HG02642 (cell line): ENCODE data around the gene ATIC.
"Not testable (repeated sequence)": the region's sequence is repeated elsewhere in the genome, so short reads cannot be mapped to it uniquely, and the experiment has no call there.

Experiments used
- ATAC-seq: cut with Tn5 transposase; IDR thresholded peaks from one replicate; pipeline ENCODE4 v1.9.1; 2021; ENCODE audit warnings: mild to moderate bottlenecking; ENCODE audit not compliant: unreplicated experiment, poor library complexity

Gene ATIC

DNA sequence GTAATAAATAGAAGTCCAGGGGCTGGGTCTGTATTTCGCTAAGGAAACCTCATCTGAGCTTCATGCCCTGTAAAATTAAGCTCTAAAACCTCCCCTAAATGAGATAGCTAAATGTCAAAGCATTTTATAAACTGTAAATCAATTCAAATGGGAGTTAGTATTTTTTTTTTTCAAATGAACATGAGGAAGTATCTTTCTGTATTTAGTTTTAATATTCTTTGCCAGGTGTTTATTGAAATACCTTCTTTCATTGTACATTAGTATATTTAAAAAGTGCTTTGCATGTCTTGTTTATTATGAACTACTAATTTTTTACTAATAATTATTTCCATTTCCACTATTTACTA is 47.7 kb downstream of the ATIC start:
- no peak for ATAC-seq

DNA sequence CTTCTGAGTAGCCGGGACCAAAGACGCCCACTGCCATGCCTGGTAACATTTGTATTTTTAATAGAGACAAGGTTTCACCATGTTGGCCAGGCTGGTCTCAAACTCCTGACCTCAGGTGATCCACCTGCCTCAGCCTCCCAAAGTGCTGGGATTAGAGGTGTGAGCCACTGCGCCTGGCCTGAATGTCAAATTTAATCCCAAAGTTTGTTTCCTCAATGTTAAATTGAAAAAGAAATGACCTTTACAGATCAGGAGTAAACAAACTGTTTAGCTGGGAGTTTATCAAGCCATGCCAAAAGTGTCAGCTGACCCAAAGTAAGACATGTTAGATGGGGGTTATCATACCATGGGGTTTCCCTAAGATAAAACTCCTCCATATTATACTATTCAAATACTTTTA is 48.2 kb downstream of the ATIC start:
- ATAC-seq: not testable (repeated sequence)

DNA sequence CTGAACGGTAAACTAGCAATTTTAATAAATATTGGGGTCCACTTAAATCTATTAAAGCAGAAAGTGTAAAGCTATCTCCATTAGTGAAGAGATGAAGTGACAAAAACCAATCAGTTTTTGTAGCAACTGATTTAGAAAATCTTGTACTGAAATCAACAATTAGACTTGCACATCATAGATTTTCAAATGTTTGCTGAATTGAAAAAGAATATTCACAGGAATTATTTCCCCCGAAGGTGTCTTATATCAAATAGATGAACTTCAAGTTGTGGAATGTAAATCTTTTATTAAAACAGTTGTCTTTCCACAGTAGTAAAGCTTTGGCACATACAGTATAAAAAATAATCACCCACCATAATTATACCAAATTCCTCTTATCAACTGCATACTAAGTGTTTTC is 48.7 kb downstream of the ATIC start:
- no peak for ATAC-seq

DNA sequence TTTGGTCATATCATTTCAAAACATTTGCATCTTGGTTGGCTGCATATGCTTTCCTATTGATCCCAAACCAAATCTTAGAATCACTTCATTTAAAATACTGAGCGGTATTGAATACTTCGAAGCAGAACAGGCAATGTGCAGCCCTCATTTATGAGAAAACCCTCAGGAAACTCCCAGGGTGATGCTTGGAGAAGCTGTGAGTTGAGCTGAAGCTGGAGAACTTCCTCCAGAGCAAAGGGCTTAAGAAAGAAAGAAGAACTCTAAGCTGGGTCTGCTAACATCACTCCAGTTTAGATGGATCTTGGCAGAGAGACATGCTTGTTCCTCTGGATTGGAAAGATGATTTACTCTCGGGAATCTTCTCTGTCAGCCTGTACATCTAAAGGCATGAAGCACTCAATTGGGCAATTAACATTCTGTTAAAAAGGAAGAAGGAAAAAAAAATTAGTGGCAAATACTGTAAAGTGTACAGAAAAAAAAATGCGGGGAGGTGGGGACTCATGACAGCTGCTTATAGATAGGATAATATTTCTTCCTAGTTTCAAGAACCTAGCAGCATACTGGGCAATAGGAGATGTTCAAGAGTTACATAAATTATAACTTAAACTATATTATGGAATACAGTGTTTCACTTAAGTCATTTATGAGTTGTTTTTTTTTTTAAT is 49.5 kb downstream of the ATIC start:
- ATAC-seq: no peak

DNA sequence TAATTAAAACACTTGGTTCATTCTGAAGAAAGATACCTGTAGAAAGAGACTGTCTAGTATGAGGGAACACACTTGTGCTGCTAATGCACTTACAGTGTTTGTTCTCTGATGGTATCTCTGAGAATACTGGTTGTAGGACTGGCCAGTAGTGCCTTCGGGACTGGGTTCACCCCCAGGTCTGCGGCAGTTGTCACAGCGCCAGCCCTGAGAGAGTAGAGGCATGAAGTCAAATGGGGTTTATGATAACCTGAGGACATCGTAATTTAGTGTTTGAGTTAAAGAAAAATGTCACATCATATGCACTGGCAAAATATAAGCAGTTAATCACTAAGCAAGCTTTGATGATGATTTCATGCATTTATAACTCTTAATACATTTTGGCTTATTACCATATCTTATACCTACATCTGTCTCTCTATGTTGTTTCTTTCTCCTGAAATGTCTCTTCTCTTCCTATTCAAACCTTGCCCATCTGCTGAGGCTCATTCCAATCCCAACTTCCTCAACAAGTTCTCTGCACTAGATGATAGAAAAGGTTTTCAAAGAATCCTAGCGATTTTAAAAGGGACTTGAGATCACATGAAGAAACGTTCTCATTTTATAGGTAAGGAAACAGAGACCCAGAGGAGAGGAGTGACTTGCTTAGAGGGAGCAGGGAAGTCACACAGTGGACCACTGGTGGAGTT is 50.2 kb downstream of the ATIC start:
- no peak for ATAC-seq

DNA sequence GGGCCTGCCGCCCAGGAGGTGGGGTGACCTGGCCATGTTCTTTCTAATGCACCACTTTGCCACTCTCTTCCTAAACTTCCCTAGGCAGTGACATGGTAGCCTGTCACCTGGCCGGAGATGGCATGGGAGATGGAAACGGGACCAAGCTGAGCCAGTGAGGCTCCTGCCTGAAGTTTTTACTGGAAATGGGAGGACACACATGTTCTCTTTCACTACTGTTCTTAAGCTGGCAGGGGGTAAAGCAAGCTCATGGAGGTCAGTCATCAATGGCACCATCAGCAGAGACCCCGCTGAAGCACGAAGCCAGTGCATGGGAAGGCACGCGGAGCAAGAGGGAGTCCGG is 50.7 kb downstream of the ATIC start:
- ATAC-seq: no peak

DNA sequence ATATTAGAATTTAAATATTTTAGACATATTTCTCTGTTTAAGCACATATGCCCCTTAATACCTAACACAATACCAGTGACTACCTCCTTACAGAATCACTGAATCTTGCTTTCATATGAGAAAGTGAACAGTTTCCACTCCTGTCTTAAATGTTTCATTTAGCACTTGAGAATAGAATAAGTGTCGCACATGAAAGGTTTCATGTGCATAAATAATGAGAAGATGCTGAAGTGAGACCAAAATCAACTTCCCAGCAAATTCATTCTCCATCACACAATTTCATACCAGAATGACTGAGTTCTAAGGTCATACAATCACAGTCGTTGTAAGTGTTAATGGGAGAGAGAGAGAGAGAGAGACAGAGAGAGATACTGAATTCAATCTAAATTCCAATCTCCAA is 51.2 kb downstream of the ATIC start:
- no peak for ATAC-seq

DNA sequence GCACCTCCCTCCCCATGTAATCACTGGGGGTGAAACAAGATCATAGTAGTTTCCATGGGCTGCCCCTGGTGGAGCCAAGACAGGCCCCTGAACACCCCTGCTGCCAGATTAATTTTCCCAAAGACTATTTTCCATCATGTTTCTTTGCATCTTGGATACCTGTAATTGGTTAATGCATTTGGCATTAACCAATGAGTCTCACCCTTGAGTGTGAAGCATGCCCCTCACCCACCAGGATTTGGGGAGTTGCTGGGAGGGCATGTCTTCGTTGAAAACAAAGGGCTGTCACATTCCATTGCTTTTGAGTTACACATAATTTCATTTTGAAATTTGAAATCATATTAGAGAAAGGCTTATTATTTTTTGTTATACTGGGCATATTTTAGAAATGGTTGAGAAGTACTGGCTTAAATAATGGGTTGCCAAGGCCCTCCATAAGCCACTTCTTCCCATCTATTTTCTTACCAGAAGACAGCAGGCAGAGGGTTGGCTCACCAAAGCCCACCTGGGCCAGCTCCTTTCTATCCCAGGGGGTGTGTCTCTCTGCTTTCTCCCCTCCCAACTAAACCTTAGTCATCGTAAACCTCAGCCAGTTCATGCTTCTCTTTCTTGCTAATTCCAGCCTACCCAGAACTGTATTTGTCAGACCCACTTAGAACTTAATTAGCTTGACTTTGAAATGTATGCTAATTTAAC is 51.8 kb downstream of the ATIC start:
- no peak for ATAC-seq

DNA sequence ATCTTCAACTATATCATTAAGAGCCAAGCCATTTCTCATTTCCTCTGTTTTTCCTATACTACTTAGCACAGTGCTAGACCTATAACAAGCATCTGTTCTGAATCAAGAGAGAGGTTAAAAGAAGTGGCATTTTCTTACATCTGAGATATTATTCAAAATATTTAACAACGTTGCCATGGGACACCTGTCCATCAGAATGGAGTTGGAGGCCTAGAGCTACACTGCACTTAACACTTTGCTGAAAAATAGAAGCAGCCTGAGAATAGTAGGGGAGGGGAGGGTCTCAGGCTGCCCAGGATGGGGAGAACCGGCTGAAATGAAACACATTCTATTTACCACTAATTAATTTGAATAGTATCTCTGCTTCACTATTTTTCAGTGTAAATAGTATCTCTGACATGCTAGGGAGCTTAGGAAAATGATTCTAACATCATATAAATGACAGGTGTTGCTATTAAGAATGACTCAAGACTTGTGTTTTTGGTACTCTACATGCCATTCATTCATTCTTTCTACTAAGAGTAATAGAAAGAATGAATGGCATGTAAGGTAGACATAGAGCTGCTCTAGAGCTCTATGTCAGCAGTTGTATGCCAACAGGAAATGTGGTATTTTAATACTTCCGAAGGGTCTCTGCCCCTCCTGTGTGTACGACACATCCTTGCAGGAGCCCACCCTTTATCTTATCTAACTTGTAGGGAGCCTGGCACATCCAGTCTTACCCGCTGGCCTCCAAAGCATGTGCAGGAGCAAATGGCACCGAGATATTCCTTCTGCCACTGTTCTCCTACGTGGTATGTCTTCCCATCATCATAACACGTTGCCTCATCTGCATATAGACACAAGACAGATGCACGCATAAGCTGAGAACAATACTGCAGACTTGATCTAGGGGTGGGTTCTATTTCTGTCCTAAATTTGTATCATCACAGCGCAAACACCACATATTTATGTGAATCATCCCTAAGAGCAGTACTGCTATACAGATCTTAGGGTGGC is 52.6 kb downstream of the ATIC start:
- no peak for ATAC-seq

DNA sequence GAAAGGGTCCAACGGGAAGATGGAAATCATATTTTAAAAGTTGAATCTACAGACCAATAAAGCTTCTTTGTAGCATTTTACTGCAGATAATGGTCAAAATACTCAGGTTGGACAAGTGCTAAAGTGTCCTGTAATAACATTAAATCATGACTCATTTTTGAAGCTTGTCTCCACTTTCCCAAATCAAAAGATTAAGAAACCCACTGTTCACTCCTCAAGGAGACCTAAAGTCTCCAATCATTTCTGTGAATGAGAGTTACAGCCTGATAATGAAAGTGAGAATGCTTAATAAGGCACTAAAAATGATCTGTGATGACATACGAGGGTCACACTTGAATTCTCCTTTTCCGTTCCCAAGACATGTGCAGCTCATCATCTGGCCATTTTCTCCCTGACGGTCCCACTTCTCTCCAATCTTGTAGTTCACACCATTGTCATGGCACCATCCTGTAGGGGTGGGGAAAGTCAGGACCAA is 53.4 kb downstream of the ATIC start:
- ATAC-seq: no peak

DNA sequence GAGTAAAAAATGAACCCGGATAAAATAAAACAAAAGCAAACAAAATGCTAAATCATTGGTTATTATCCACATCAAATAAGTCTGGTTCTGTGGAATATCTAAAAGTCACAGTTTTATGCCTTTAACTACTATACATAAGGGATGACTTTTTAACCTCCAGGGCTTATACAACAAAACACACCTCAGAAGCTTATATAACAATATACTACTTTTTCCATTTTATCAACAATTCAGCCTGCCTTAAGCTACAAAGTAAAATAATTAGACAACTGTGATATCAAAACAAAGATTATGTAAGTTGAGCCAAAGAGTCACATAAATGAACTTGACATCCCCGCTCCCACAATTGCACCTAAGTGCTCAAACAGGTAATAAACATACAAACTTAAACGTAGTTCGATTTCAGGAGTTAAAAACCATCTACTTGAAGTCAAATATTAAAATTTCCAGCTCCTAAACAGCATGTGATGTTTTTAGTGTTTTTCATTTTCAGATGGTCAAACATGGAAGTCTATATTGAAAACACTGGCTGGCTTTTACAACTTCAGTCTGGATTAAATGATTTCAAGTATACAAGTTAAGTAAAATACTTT is 54.7 kb downstream of the ATIC start:
- ATAC-seq: no peak

DNA sequence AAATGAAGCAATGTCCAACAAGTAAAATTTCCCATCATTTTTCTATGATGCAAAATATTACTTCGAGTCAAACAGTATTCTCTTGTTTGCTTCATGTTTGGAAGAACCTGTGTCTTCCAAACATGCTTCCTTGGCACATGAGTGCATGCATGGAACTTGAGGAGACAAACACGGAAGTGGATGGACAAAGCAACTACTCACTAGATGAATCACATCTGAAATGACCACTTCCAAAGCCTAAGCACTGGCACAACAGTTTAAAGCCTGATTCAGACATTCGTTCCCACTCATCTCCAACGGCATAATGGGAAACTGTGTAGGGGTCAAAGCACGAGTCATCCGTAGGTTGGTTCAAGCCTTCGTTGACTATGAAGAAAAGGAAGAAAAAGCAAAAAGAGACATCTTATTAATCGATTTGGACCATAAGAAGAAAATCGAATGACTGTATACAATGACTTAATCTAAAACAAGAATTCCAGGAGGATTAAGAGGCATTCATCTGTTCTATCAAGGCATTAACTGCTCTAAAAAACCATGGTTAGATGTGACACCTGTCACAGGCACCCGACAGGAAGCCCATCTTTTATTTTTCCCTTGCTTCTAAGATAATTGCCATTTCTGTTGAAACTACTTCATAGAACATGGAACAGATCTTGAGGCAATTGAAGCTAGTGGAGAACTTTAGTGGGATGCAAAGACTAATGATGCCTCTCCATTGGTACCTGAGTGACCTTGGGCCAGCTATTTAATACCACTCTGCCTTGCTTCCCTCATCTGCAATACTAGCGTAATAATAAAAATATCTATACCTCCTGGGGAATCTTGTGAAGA is 56.0 kb downstream of the ATIC start:
- ATAC-seq: no peak

DNA sequence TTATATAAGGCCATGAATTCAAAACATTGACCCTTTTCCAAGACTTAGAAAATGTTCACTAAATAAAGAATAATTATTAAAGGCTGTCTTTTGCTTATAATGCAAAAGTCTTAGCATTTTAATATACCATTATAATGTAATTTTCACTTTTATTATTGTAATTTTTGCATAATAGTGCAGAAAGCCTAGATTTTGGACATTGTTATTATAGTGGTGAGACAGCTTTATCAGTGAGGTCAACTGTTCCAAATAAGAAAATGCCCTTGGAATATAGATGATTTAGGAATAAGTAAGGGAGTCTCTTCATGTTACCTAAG is 56.6 kb downstream of the ATIC start:
- ATAC-seq: no peak

DNA sequence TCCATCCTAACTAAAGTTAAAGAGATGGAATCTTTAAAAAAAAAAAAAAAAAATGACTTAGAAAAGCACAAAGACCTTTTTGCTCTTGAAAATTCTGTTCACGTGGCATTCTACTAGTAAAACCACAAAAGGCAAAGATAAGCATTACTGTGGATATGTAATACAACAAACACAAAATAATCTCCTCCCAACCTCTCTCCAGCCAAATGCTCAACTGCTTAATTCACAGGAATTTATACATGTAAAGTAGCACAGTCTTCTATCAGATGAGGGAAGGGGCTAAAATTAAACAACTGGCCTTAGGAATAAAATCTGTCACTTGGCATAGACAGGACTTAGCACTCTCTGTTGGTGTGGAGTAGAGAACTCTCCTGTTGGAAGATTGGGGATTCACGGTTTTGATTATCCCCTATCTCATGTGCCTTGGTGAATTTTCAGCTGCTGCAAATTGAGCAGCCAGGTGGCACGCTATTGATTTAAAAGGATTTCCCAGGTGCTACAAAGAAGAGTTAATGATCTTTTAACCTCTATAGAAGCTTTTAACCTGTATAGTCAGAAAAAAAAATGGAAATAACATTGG is 57.4 kb downstream of the ATIC start:
- no peak for ATAC-seq

DNA sequence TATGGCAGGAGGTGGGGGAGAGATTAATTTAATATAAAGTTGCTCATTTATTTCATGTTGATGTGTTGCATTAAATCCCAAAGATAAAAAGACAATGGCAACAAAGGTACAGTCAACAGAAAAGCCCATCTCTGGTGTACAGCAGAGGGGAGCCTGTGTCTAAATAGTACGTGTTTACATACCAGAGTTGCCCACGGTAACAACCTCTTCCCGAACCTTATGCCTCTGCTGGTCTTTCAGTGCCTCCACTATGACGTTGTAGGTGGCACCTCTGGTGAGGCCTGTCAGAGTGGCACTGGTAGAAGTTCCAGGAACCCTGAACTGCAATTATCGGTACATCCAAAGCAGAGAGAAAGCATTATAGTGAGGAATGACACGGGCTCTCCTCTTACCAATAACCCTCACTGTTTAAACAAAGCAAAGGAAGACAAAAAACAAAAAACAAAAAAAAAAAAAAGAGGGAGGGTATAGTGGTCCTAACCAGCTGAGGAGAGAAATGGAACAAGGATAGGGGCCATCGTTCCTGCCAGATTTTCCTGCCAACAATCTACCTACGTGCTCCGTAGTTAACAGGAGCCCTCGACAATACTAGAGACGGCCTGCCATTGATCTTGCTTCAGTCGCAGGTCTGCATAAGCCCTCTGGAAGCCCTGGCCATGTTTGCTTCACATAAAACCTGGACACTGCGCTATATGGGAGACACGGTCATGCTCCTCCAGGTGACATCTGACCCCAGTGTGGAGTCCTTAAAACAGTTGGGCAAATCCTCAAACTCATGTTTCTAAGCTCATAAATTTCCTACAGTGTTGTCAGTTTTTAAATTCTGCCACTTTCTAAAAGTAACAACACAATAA is 58.5 kb downstream of the ATIC start:
- no peak for ATAC-seq

DNA sequence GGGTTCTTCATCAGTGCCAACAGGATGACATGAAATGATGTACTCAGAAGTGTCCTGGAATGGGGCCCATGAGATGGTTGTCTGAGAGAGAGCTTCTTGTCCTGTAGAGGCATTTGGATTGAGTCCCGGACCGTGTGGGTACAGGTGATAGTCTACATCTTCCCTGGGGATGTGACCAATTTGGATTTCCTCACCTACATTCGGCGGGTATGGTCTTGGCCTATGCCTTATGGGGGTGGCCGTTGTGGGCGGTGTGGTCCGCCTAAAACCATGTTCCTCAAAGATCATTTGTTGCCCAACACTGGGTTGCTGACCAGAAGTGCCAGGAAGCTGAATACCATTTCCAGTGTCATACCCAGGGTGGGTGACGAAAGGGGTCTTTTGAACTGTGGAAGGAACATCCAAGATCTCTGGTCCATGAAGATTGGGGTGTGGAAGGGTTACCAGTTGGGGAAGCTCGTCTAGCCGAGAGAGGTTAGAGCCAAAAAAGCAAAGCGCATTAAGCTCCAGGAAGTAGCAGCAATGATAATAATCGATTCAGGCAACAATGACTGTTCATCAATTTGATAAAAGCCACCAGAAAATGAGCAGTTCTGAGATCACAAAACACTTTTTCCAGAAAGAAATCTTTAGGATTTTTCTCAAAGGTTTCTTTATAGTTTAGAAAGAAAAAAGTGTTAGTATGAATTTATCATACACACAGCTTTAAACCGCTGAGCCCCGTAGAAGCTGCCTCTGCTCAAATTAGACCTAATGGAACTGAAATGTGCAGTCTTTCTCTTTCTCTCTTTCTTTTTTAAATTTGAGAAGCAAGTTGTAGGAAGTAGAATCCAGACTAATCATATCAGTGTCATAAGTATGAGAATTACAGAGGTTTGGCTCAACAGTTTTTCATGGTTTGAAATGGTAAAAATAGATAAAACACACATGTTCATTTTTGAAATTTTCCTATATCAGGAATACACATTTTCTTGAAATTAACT is 60.3 kb downstream of the ATIC start:
- no peak for ATAC-seq

DNA sequence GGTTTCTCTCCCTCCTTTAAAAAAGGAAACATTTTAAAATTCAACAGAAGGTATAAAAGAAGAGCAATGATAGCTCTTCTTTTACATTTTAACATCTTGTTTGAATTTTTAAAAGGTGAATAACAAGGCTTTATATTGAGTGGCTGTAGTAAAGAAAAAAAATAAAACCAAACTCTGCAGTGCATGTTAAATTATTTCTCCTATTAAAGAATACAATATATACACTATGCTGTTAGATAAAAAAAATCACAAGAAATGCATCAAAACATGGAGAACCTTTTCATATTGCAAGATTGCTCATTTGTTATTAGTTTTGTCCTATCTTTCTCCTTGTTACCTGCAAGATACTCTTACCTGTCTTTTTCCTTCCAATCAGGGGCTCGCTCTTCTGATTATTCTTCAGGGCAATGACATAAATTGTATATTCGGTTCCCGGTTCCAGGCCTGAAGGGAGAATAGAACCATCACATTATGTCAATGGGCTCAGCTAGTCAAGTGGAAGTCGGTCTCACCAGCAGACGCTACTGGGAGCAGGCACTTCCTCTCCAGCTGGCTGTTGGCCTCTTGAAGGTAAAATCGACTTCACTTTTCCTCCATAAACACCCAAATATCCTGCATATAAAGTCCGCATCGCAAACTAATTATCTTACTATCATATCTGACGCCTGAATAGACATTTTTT is 61.2 kb downstream of the ATIC start:
- ATAC-seq: no peak
